DND-41 (cell line): Measurements from ENCODE around the gene ZKSCAN4.

Experiments
- ATAC-seq: fragments of 200-7000 bp; cut with Tn5 transposase; 3 replicates; pipeline ENCODE4 v1.9.1; 2021; ENCODE audit warnings: low read depth; ENCODE audit not compliant: insufficient read depth
- DNase-seq: peaks from one replicate; pipeline ENCODE4 v3.0.0-alpha.2; 2020
- H2AFZ ChIP-seq: 2 replicates; pipeline ENCODE4 v1.6.0; 2012; ENCODE audit warnings: low read depth, low read length
- H3K27ac ChIP-seq: 2 replicates; pipeline ENCODE4 v1.5.1; 2012; ENCODE audit warnings: low read length, inconsistent platforms
- H3K27me3 ChIP-seq: fragments of 200-600 bp; sonication (generic); 2 replicates; pipeline ENCODE4 v1.6.0; 2012; ENCODE audit warnings: low read length, mild to moderate bottlenecking, inconsistent platforms; ENCODE audit not compliant: insufficient read depth, poor library complexity
- H3K36me3 ChIP-seq: 2 replicates; pipeline ENCODE4 v1.5.1; 2012; ENCODE audit warnings: low read length, inconsistent platforms; ENCODE audit not compliant: insufficient read depth
- H3K4me1 ChIP-seq: 2 replicates; pipeline ENCODE4 v1.5.1; 2012; ENCODE audit warnings: mild to moderate bottlenecking, low read length; ENCODE audit not compliant: insufficient read depth
- H3K4me2 ChIP-seq: 2 replicates; pipeline ENCODE4 v1.6.0; 2012; ENCODE audit warnings: mild to moderate bottlenecking, moderate library complexity, low read length, inconsistent platforms; ENCODE audit not compliant: insufficient read depth
- H3K4me3 ChIP-seq, 2 experiments: fragments of 200-600 bp in 1 of 2; shearing (Covaris generic) in 1 of 2; 2 replicates each; pipeline ENCODE4 v1.5.1; 2012 to 2016; ENCODE audit warnings: inconsistent platforms in 2 of 2, low read length in 2 of 2, mild to moderate bottlenecking in 2 of 2, low read depth in 1 of 2, moderate library complexity in 1 of 2
- H3K79me2 ChIP-seq: 2 replicates; pipeline ENCODE4 v1.6.0; 2012; ENCODE audit warnings: low read length, inconsistent platforms; ENCODE audit not compliant: insufficient read depth
- H3K9ac ChIP-seq: 2 replicates; pipeline ENCODE4 v1.6.0; 2012; ENCODE audit warnings: low read depth, mild to moderate bottlenecking, inconsistent platforms, low read length, moderate library complexity
- H3K9me3 ChIP-seq: 2 replicates; pipeline ENCODE4 v1.5.1; 2012; ENCODE audit warnings: low read length, moderate library complexity, mild to moderate bottlenecking, inconsistent platforms; ENCODE audit not compliant: insufficient read depth, severe bottlenecking
- H4K20me1 ChIP-seq: 2 replicates; pipeline ENCODE4 v1.6.0; 2012; ENCODE audit warnings: low read length; ENCODE audit not compliant: insufficient read depth
- CTCF ChIP-seq: IDR thresholded peaks from 2 replicates; pipeline ENCODE4 v1.5.1; 2012; ENCODE audit warnings: borderline replicate concordance, low read length, moderate library complexity, mild to moderate bottlenecking; ENCODE audit not compliant: poor library complexity, severe bottlenecking; ENCODE audit errors: extremely low read depth
- EZH2 ChIP-seq: IDR thresholded peaks from 3 replicates; pipeline ENCODE4 v1.6.1; 2012; ENCODE audit warnings: borderline replicate concordance, low read depth, mild to moderate bottlenecking, moderate library complexity, low read length, inconsistent platforms; ENCODE audit not compliant: severe bottlenecking

ZKSCAN4 gene

GRCh38 chr6:28291573-28291972 lies 39.5 kb upstream of the ZKSCAN4 start:
- no peak overlapping the region for H3K4me3 ChIP-seq
- ATAC-seq (no peak), DNase-seq (no peak)
- peaks cover 22% of the 10 kb centered on the region for H3K36me3 ChIP-seq
- no peaks in the 10 kb centered on the region for H3K27me3 ChIP-seq
- H3K4me1 ChIP-seq: no peaks in the 10 kb centered on the region
- no peaks in the 10 kb centered on the region for H3K79me2 ChIP-seq
- H3K27ac ChIP-seq: no peak overlapping the region
- H3K4me2 ChIP-seq: no peak overlapping the region
- no peak for TF ChIP-seq CTCF
- TF ChIP-seq EZH2: no peak
- no peak overlapping the region for H3K9ac ChIP-seq
- no peaks in the 10 kb centered on the region for H3K9me3 ChIP-seq
- H2AFZ ChIP-seq: no peak overlapping the region
- H4K20me1 ChIP-seq: no peaks in the 10 kb centered on the region

GRCh38 chr6:28282926-28283325 lies 30.9 kb upstream of the ZKSCAN4 start:
- no peak overlapping the region for H2AFZ ChIP-seq
- H3K4me2 ChIP-seq: peak overlapping the region; percentile 95
- peak overlapping the region in 1 of 2 experiments; percentile 69; a peak in 2 of 4 replicates for H3K4me3 ChIP-seq
- peaks cover 40% of the 10 kb centered on the region for H3K36me3 ChIP-seq
- no peak for TF ChIP-seq EZH2
- TF ChIP-seq CTCF: no peak
- H3K27ac ChIP-seq: no peak overlapping the region
- no peaks in the 10 kb centered on the region for H4K20me1 ChIP-seq
- H3K27me3 ChIP-seq: no peaks in the 10 kb centered on the region
- ATAC-seq: no peak
- peaks cover 44% of the 10 kb centered on the region for H3K4me1 ChIP-seq
- DNase-seq: peak; percentile 9
- peaks cover 22% of the 10 kb centered on the region for H3K79me2 ChIP-seq
- no peaks in the 10 kb centered on the region for H3K9me3 ChIP-seq
- H3K9ac ChIP-seq: no peak overlapping the region

GRCh38 chr6:28281288-28282064 lies 29.4 kb upstream of the ZKSCAN4 start, which contains the start of gene PGBD1:
Gene PGBD1 (plus strand): TSS chr6:28281572. CDS start chr6:28283814, 2,242 bp downstream.
- peak within 1 kb of the TSS; percentile 95 for H2AFZ ChIP-seq
- peaks cover 22% of the 10 kb centered on the region for H3K79me2 ChIP-seq
- H3K27ac ChIP-seq: peak within 1 kb of the TSS; percentile 62
- H3K9ac ChIP-seq: peak within 1 kb of the TSS; percentile 66
- peaks cover 44% of the 10 kb centered on the region for H3K4me1 ChIP-seq
- DNase-seq (peak; percentile 84), ATAC-seq (peak; percentile 97)
- no peaks in the 10 kb centered on the region for H3K9me3 ChIP-seq
- TF ChIP-seq CTCF: peak; percentile 23
- TF ChIP-seq EZH2: no peak
- H4K20me1 ChIP-seq: no peaks in the 10 kb centered on the region
- H3K36me3 ChIP-seq: peaks cover 34% of the 10 kb centered on the region
- H3K27me3 ChIP-seq: no peaks in the 10 kb centered on the region
- peak within 1 kb of the TSS; percentile 95 for H3K4me2 ChIP-seq
- peak within 1 kb of the TSS; percentile 69 for H3K4me3 ChIP-seq
